Breast epithelium (tissue), 4 donors: ENCODE results near the gene CDH24. TPM values are rescaled to one million over a fixed set of nuclear protein-coding genes. Genes with fewer than 3 reads are reported as not detected.
A peak's percentile ranks its signal among the peaks of the same experiment; 100 is the strongest.

Experiments used
- DNase-seq, 2 donors: peaks; one replicate each; pipeline ENCODE4 v3.0.0-alpha.2; 2019; ENCODE audit warnings: low spot score in 2 of 2
- H3K27ac ChIP-seq, 2 donors: fragments of 200-600 bp; sonication (generic) in 1 of 2; one replicate each; pipeline ENCODE4 v1.5.1; 2016 to 2019; ENCODE audit warnings: mild to moderate bottlenecking in 1 of 2
- H3K27me3 ChIP-seq, 2 donors: fragments of 200-600 bp; sonication (generic) in 1 of 2; one replicate each; pipeline versions ENCODE4 v1.5.1 to v1.6.0; 2017 to 2019; ENCODE audit warnings: control low read depth in 1 of 2, mild to moderate bottlenecking in 1 of 2
- H3K36me3 ChIP-seq: fragments of 200-600 bp; one replicate; pipeline ENCODE4 v1.5.1; 2019
- H3K4me1 ChIP-seq, 2 donors: fragments of 200-600 bp; sonication (generic); one replicate each; pipeline ENCODE4 v1.5.1; 2016 to 2019; ENCODE audit warnings: control low read depth in 1 of 2
- H3K4me3 ChIP-seq, 3 donors: fragments of 200-600 bp; sonication (generic); 1 replicate in 2 of 3; 2 replicates in 1 of 3; pipeline ENCODE4 v1.5.1; 2016 to 2019; ENCODE audit warnings: mild to moderate bottlenecking in 3 of 3, moderate library complexity in 2 of 3
- H3K9me3 ChIP-seq, 2 donors: fragments of 200-600 bp; sonication (generic) in 1 of 2; one replicate each; pipeline ENCODE4 v1.5.1; 2016 to 2019; ENCODE audit warnings: control low read depth in 1 of 2
- CTCF ChIP-seq, 3 donors: fragments of 450-650 bp; IDR thresholded peaks; one replicate each; pipeline ENCODE4 v1.5.1; 2016 to 2017; ENCODE audit warnings: antibody characterized with exemption in 3 of 3, mild to moderate bottlenecking in 3 of 3, moderate library complexity in 3 of 3
- POLR2A ChIP-seq: fragments of 450-650 bp; IDR thresholded peaks from one replicate; pipeline ENCODE4 v1.6.1; 2016; ENCODE audit warnings: antibody characterized with exemption, mild to moderate bottlenecking, moderate library complexity
- POLR2AphosphoS5 ChIP-seq, 3 donors: sonication (generic); formaldehyde crosslinking; IDR thresholded peaks; one replicate each; pipeline ENCODE4 v1.6.1; 2017; ENCODE audit warnings: antibody characterized with exemption in 3 of 3
- intact Hi-C: fragments of 100-400 bp; cut with DNase I; formaldehyde crosslinking; loops from one replicate; pipeline ENCODE4 v1.15.1; 2023; ENCODE audit warnings: low total_unique reads
- total RNA-seq, 3 donors: library from RNA; depleted of rRNA; stranded (reverse); fragments of >200 nt; gene quantifications; one replicate each; pipeline ENCODE4 v1.1.0, GENCODE V29; 2016

The CDH24 gene
- total RNA-seq, 3 donors from 2014 or later, result 2.2 to 5.2 (median 3.2) TPM

GRCh38 chr14:23093991-23094665, 36.8 kb upstream of the CDH24 start:
- H3K4me3 ChIP-seq, result peak overlapping the region; percentile 68 to 80 (median 74)
- H3K27ac ChIP-seq, result peak overlapping the region; percentile 96 to 98
- no peaks in the 10 kb centered on the region for H3K36me3 ChIP-seq
- no peaks in the 10 kb centered on the region for H3K27me3 ChIP-seq
- H3K4me1 ChIP-seq, result peaks cover 0 to 16% of the 10 kb centered on the region in 2 donors
- no peak for DNase-seq
- intact Hi-C loops, result no loop called here
- TF ChIP-seq POLR2A, result no peak
- no peak for TF ChIP-seq CTCF (IDR thresholded peaks at IDR 0.05)
- TF ChIP-seq POLR2AphosphoS5 (IDR thresholded peaks at IDR 0.05), result no peak
- H3K9me3 ChIP-seq, result no peaks in the 10 kb centered on the region

GRCh38 chr14:23093526-23093925, 36.2 kb upstream of the CDH24 start:
- H3K27me3 ChIP-seq, result no peaks in the 10 kb centered on the region
- TF ChIP-seq CTCF (IDR thresholded peaks at IDR 0.05), result no peak
- TF ChIP-seq POLR2A, result no peak
- no peak for TF ChIP-seq POLR2AphosphoS5 (IDR thresholded peaks at IDR 0.05)
- peaks cover 0 to 16% of the 10 kb centered on the region in 2 donors for H3K4me1 ChIP-seq
- no peaks in the 10 kb centered on the region for H3K36me3 ChIP-seq
- intact Hi-C loops, result no loop called here
- H3K27ac ChIP-seq, result no peak overlapping the region
- no peaks in the 10 kb centered on the region for H3K9me3 ChIP-seq
- DNase-seq, result no peak
- H3K4me3 ChIP-seq, result peak overlapping the region; percentile 68 to 80 (median 74)

GRCh38 chr14:23093104-23093503, 35.8 kb upstream of the CDH24 start:
- intact Hi-C loops, result no loop called here
- Histone ChIP-seq H3K27me3 (no peaks in the 10 kb centered on the region), H3K27ac (no peak overlapping the region), H3K9me3 (no peaks in the 10 kb centered on the region), H3K4me3 (peak overlapping the region in 2 of 3 donors; percentile 74 to 80), H3K4me1 (peaks cover 0 to 16% of the 10 kb centered on the region in 2 donors), H3K36me3 (no peaks in the 10 kb centered on the region)
- TF ChIP-seq CTCF (IDR thresholded peaks at IDR 0.05) (no peak), POLR2AphosphoS5 (IDR thresholded peaks at IDR 0.05) (no peak), POLR2A (no peak)
- no peak for DNase-seq

GRCh38 chr14:23091294-23092225, 34.2 kb upstream of the CDH24 start:
- intact Hi-C loops, result no loop called here
- peaks cover 0 to 12% of the 10 kb centered on the region in 2 donors for H3K4me1 ChIP-seq
- no peak for DNase-seq
- peaks cover 5% of the 10 kb centered on the region for H3K36me3 ChIP-seq
- no peak overlapping the region for H3K4me3 ChIP-seq
- H3K27me3 ChIP-seq, result no peaks in the 10 kb centered on the region
- no peak overlapping the region for H3K27ac ChIP-seq
- TF ChIP-seq CTCF (IDR thresholded peaks at IDR 0.05), result no peak
- no peak for TF ChIP-seq POLR2AphosphoS5 (IDR thresholded peaks at IDR 0.05)
- TF ChIP-seq POLR2A, result no peak
- H3K9me3 ChIP-seq, result no peaks in the 10 kb centered on the region

- TF ChIP-seq POLR2AphosphoS5 (IDR thresholded peaks at IDR 0.05) (no peak), POLR2A (no peak), CTCF (IDR thresholded peaks at IDR 0.05) (no peak)
- intact Hi-C loops, result no loop called here
- no peak for DNase-seq
- no peaks in the 10 kb centered on the region for H3K27me3 ChIP-seq
- H3K4me1 ChIP-seq, result peaks cover 0 to 12% of the 10 kb centered on the region in 2 donors
- H3K36me3 ChIP-seq, result peaks cover 5% of the 10 kb centered on the region
- H3K9me3 ChIP-seq, result no peaks in the 10 kb centered on the region
- no peak overlapping the region for H3K4me3 ChIP-seq
- no peak overlapping the region for H3K27ac ChIP-seq
These were observed 32.9 kb upstream of the CDH24 start for GRCh38 chr14:23090254-23090636.
